Neural cell (in vitro differentiated cells): Measurements from ENCODE around the gene MEGF11.

Experiments
- EP300 ChIP-seq: fragments of 450-650 bp; conservative IDR thresholded peaks from 2 replicates; pipeline ENCODE4 v1.6.1; 2014; ENCODE audit warnings: antibody characterized with exemption, mild to moderate bottlenecking, moderate library complexity; ENCODE audit not compliant: poor library complexity, severe bottlenecking
- MXI1 ChIP-seq: fragments of 450-650 bp; conservative IDR thresholded peaks from 2 replicates; pipeline ENCODE4 v1.6.1; 2014; ENCODE audit warnings: antibody characterized with exemption, mild to moderate bottlenecking; ENCODE audit not compliant: poor library complexity, severe bottlenecking
- POLR2AphosphoS5 ChIP-seq: IDR thresholded peaks from 2 replicates; pipeline ENCODE4 v1.6.1; 2012
- SMC3 ChIP-seq: fragments of 450-650 bp; conservative IDR thresholded peaks from 2 replicates; pipeline ENCODE4 v1.6.1; 2014; ENCODE audit warnings: antibody characterized with exemption, mild to moderate bottlenecking, moderate library complexity; ENCODE audit not compliant: poor library complexity
- TAF1 ChIP-seq: IDR thresholded peaks from 2 replicates; pipeline ENCODE4 v1.6.1; 2012; ENCODE audit warnings: low read depth
- TF ChIP-seq, protein P1 (sequence below): fragments of 450-650 bp; IDR thresholded peaks from 2 replicates; pipeline ENCODE4 v1.5.1; 2014; ENCODE audit warnings: antibody characterized with exemption, mild to moderate bottlenecking, moderate library complexity; ENCODE audit not compliant: poor library complexity, severe bottlenecking

DNA sequence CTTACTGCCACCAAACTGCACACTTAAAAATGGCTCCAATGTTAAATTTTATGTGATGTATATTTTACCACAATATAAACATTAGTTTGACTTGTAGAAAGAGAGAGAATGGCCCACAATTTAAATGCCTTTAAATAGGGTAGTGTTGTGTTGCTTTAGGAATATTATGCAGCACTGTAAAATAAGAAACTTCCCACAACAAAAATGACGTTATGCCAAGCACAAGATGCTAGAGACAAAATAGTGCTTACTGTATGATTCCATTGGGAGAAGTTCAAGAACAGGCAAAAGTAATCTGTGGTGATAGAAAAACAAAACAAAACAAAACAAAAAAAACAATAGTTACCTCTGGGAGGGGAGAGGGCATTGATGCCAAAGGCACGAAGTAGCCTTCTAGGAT, 91.3 kb downstream of the MEGF11 start:
- no peak for TF ChIP-seq MXI1
- TF ChIP-seq, protein P1, sequence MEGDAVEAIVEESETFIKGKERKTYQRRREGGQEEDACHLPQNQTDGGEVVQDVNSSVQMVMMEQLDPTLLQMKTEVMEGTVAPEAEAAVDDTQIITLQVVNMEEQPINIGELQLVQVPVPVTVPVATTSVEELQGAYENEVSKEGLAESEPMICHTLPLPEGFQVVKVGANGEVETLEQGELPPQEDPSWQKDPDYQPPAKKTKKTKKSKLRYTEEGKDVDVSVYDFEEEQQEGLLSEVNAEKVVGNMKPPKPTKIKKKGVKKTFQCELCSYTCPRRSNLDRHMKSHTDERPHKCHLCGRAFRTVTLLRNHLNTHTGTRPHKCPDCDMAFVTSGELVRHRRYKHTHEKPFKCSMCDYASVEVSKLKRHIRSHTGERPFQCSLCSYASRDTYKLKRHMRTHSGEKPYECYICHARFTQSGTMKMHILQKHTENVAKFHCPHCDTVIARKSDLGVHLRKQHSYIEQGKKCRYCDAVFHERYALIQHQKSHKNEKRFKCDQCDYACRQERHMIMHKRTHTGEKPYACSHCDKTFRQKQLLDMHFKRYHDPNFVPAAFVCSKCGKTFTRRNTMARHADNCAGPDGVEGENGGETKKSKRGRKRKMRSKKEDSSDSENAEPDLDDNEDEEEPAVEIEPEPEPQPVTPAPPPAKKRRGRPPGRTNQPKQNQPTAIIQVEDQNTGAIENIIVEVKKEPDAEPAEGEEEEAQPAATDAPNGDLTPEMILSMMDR, result no peak
- no peak for TF ChIP-seq POLR2AphosphoS5
- TF ChIP-seq EP300, result no peak
- TF ChIP-seq SMC3, result no peak
- TF ChIP-seq TAF1, result no peak
